K562 (cell line): ENCODE data around the gene CKMT1A. TPM values are rescaled to one million over a fixed set of nuclear protein-coding genes. Genes with fewer than 3 reads are reported as not detected.
"Not testable (repeated sequence)": the region's sequence is repeated elsewhere in the genome, so short reads cannot be mapped to it uniquely, and the experiment has no call there.

Experiments used
- ATAC-seq: fragments of 200-7000 bp; cut with Tn5 transposase; 3 replicates; pipeline ENCODE4 v1.9.1; 2020; ENCODE audit warnings: moderate library complexity
- BruUV-seq: library from RNA; stranded (reverse); fragments of 400-500 nt; replicated peaks from 2 replicates; lab custom pipeline; 2021; lab: Mats Ljungman, UMichigan
- CTCF ChIA-PET: fragments of 300-600 bp; formaldehyde crosslinking; extraction: SDS; loops from one replicate; lab custom pipeline; 2021; ENCODE audit warnings: low intra/inter-chr PET ratio; lab: Yijun Ruan, JAX
- POLR2A ChIA-PET: fragments of 300-600, 350-650 bp; sonication (Branson Sonifier 250); formaldehyde crosslinking; extraction: SDS; loops from one replicate; lab custom pipeline; 2021; ENCODE audit warnings: antibody characterized with exemption, inconsistent platforms; lab: Yijun Ruan, JAX
- DNase-seq, 4 experiments: peaks; one replicate each; pipeline versions ENCODE4 v3.0.0 to v3.0.0-alpha.2; 2011 to 2018; ENCODE audit warnings: low spot score in 3 of 4, mixed read lengths in 3 of 4; ENCODE audit errors: extremely low read depth in 1 of 4
- FAIRE-seq: peaks from 2 replicates; lab custom pipeline; 2011; peaks lifted over from hg19 to GRCh38; lab: Jason Lieb, UNC
- H2AFZ ChIP-seq: 2 replicates; pipeline ENCODE4 v1.6.0; 2011; ENCODE audit warnings: low read depth, low read length, control low read depth, inconsistent platforms
- H3K27ac ChIP-seq: fragments of 200-600 bp; 3 replicates; pipeline ENCODE4 v1.8.0; 2011; ENCODE audit warnings: low read depth, mild to moderate bottlenecking, control low read depth, inconsistent platforms, low read length, moderate library complexity, mixed read lengths; ENCODE audit errors: extremely low read depth
- H3K27me3 ChIP-seq, 2 experiments: fragments of 300-600 bp in 1 of 2; 2 replicates in 1 of 2; 3 replicates in 1 of 2; pipeline versions ENCODE4 v1.6.0 to v1.8.0; 2011; ENCODE audit warnings: inconsistent platforms in 2 of 2, low read length in 2 of 2, mild to moderate bottlenecking in 1 of 2, mixed read lengths in 1 of 2, moderate library complexity in 1 of 2; ENCODE audit not compliant: control insufficient read depth in 2 of 2, insufficient read depth in 2 of 2
- H3K36me3 ChIP-seq: fragments of 300-600 bp; 3 replicates; pipeline ENCODE4 v1.8.0; 2011; ENCODE audit warnings: mild to moderate bottlenecking, low read length, inconsistent platforms; ENCODE audit not compliant: control insufficient read depth, insufficient read depth
- H3K4me1 ChIP-seq, 2 experiments: fragments of 200-600 bp in 1 of 2; replicated peaks in 1 of 2; 2 replicates in 1 of 2; 3 replicates in 1 of 2; pipeline versions ENCODE4 v1.5.1 to v1.8.0; 2011; ENCODE audit warnings: inconsistent platforms in 2 of 2, low read length in 2 of 2, mild to moderate bottlenecking in 1 of 2, mixed read lengths in 1 of 2, moderate library complexity in 1 of 2; ENCODE audit not compliant: control insufficient read depth in 2 of 2, insufficient read depth in 2 of 2
- H3K4me2 ChIP-seq: 2 replicates; pipeline ENCODE4 v1.6.1; 2011; ENCODE audit warnings: low read length, control low read depth, inconsistent platforms, mixed read lengths; ENCODE audit not compliant: insufficient read depth
- H3K4me3 ChIP-seq: fragments of 200-600 bp; sonication (generic), shearing (Covaris generic); 2 replicates; pipeline ENCODE4 v1.5.1; 2016; ENCODE audit warnings: control low read depth, inconsistent platforms
- H3K79me2 ChIP-seq: fragments of 200-600 bp; 3 replicates; pipeline ENCODE4 v1.8.0; 2011; ENCODE audit warnings: low read length, inconsistent platforms; ENCODE audit not compliant: control insufficient read depth, insufficient read depth
- H3K9ac ChIP-seq, 2 experiments: 2 replicates each; pipeline versions ENCODE4 v1.6.0 to v1.6.1; 2011; ENCODE audit warnings: low read depth in 2 of 2, low read length in 2 of 2, control low read depth in 1 of 2, inconsistent platforms in 1 of 2, mild to moderate bottlenecking in 1 of 2, mixed read lengths in 1 of 2; ENCODE audit not compliant: insufficient read depth in 1 of 2
- H3K9me1 ChIP-seq: one replicate; pipeline ENCODE4 v1.6.0; 2011; ENCODE audit warnings: inconsistent platforms, mild to moderate bottlenecking, low read length, moderate library complexity; ENCODE audit not compliant: control insufficient read depth, insufficient read depth
- H3K9me3 ChIP-seq: replicated peaks from 2 replicates; pipeline ENCODE4 v1.5.1; 2011; ENCODE audit warnings: low read depth, low read length, inconsistent platforms; ENCODE audit not compliant: control insufficient read depth, insufficient read depth
- H4K20me1 ChIP-seq: replicated peaks from 2 replicates; pipeline ENCODE4 v1.6.1; 2011; ENCODE audit warnings: low read length, inconsistent platforms, mixed read lengths; ENCODE audit not compliant: control insufficient read depth, insufficient read depth
- CREBBP ChIP-seq: IDR thresholded peaks from one replicate; pipeline ENCODE4 v1.6.1; 2012; ENCODE audit warnings: low read depth, mild to moderate bottlenecking, control low read depth, inconsistent platforms, low read length
- MYBL2 ChIP-seq, 2 experiments: fragments of 450-650 bp in 1 of 2; sonication (generic) in 1 of 2; formaldehyde crosslinking in 1 of 2; IDR thresholded peaks; 2 replicates each; pipeline versions ENCODE4 v1.6.1 to v1.8.1; 2017 to 2022; ENCODE audit warnings: borderline replicate concordance in 1 of 2, inconsistent platforms in 1 of 2, low read depth in 1 of 2, mild to moderate bottlenecking in 1 of 2, missing genetic modification reagents in 1 of 2, moderate library complexity in 1 of 2
- RCOR1 ChIP-seq, 2 experiments: IDR thresholded peaks; 2 replicates each; pipeline ENCODE4 v1.6.1; 2012; ENCODE audit warnings: low read depth in 2 of 2, low read length in 2 of 2, borderline replicate concordance in 1 of 2, improper control_type of control experiment in 1 of 2
- RERE ChIP-seq: sonication (generic); formaldehyde crosslinking; IDR thresholded peaks from 2 replicates; pipeline ENCODE4 v1.8.0; 2023; ENCODE audit warnings: missing genetic modification reagents, mild to moderate bottlenecking, borderline replicate concordance
- SNIP1 ChIP-seq: fragments of 450-650 bp; IDR thresholded peaks from 2 replicates; pipeline ENCODE4 v1.7.1; 2017; ENCODE audit warnings: low read depth, mild to moderate bottlenecking
- ZBTB2 ChIP-seq: fragments of 450-650 bp; IDR thresholded peaks from 2 replicates; pipeline ENCODE4 v1.6.1; 2016; ENCODE audit warnings: antibody characterized with exemption
- ZNF282 ChIP-seq: sonication (generic); formaldehyde crosslinking; IDR thresholded peaks from 2 replicates; pipeline ENCODE4 v1.8.1; 2023; ENCODE audit warnings: missing genetic modification reagents
- WGBS: fragments of 100-300 bp; shearing (Covaris generic); methylation state at CpG from one replicate; pipeline ENCODE4 v1.1.6; 2016; ENCODE audit warnings: low coverage, mixed read lengths; ENCODE audit not compliant: insufficient coverage; ENCODE audit errors: missing lambda C conversion rate; 5-methylcytosine and 5-hydroxymethylcytosine counted together
- in situ Hi-C: fragments of 300-500 bp; cut with MboI; formaldehyde crosslinking; loops from 4 replicates; pipeline ENCODE4 v1.15.0; 2018; ENCODE audit warnings: inconsistent platforms, mixed read lengths
- intact Hi-C: fragments of 100-400 bp; cut with micrococcal nuclease; formaldehyde crosslinking; loops from 2 replicates; pipeline ENCODE4 v1.14.2; 2022
- polyA plus RNA-seq, 8 experiments: library from polyadenylated mRNA; depleted of rRNA in 4 of 8; stranded (reverse) in 5 of 8; unstranded in 3 of 8; fragments of >200 nt; fragmentation: Nextera tagmentation in 2 of 8; fragmentation: Illumina TruSeq in 1 of 8; extraction: Ambion mirVana in 2 of 8; extraction: Trizol in 1 of 8; gene quantifications; 2 replicates each; pipeline versions ENCODE4 v1.2.1 to v1.2.3, GENCODE V29; 2011 to 2014; ENCODE audit warnings: inconsistent platforms in 1 of 8, missing spikeins in 1 of 8
- total RNA-seq, 7 experiments: library from RNA; depleted of rRNA in 6 of 7; stranded (reverse); fragments of >200 nt in 6 of 7; fragmentation: Illumina TruSeq in 2 of 7; extraction: Trizol in 2 of 7; gene quantifications; 2 replicates each; pipeline versions ENCODE4 v1.2.1 to v1.2.3, GENCODE V29; 2011 to 2021; ENCODE audit warnings: low replicate concordance in 1 of 7

The CKMT1A gene
- total and polyA plus RNA-seq, 9 of the 15 experiments (the other 6 are each of a cell fraction or from before 2014, with no cell fraction given), result 3.6 to 13.5 (median 7.7) TPM

- H3K4me1 ChIP-seq, FAIRE-seq, BruUV-seq, DNase-seq, H3K4me2 ChIP-seq, H3K27ac ChIP-seq, CTCF ChIA-PET, H3K9ac ChIP-seq, H3K79me2 ChIP-seq, H4K20me1 ChIP-seq, H3K9me3 ChIP-seq, H3K36me3 ChIP-seq, H2AFZ ChIP-seq, intact Hi-C loops, ATAC-seq, POLR2A ChIA-PET, H3K4me3 ChIP-seq, H3K27me3 ChIP-seq, H3K9me1 ChIP-seq: not testable (repeated sequence)
- in situ Hi-C loops, result loop anchor here (5.0 kb wide), 1 partner anchor 96 kb away; no protein-coding TSS in a partner anchor
- 0% methylated on average over 1 of the region's 1 CpG for WGBS
These were observed 34.5 kb downstream of the CKMT1A start for GRCh38 chr15:43728053-43728725.

- Histone ChIP-seq H3K27ac (no peak overlapping the region), H3K27me3 (peaks cover 3 to 4% of the 10 kb centered on the region in 2 experiments; a peak in 1 of 5 replicates), H3K9me1 (no peaks in the 10 kb centered on the region), H3K4me3 (no peak overlapping the region), H3K4me1 (no peaks in the 10 kb centered on the region), H2AFZ (no peak overlapping the region), H3K9me3 (no peaks in the 10 kb centered on the region), H3K79me2 (no peaks in the 10 kb centered on the region), H3K4me2 (no peak overlapping the region), H3K36me3 (no peaks in the 10 kb centered on the region), H4K20me1 (no peaks in the 10 kb centered on the region), H3K9ac (no peak overlapping the region)
- ATAC-seq, result no peak
- in situ Hi-C loops (no loop called here), intact Hi-C loops (no loop called here)
- no peak for DNase-seq
- ChIA-PET CTCF (no interaction called here), POLR2A (interaction anchor here (0.7 kb wide), 1 partner anchor 11 kb away, joined by 3 read pairs; the partner anchor contains the start of gene PDIA3)
- WGBS, result 29% methylated on average over 6 of the region's 6 CpGs
- no TSS peak for BruUV-seq
- no peak for FAIRE-seq
- TF ChIP-seq ZBTB2, result no peak
- TF ChIP-seq SNIP1, result no peak
- TF ChIP-seq ZNF282 (CRISPR knock-in tag), result no peak
- TF ChIP-seq RERE (CRISPR knock-in tag), result no peak
- TF ChIP-seq CREBBP, result no peak
- TF ChIP-seq RCOR1 (IDR thresholded peaks at IDR 0.05; ENCODE audit: borderline replicate concordance in 1 of 2, low read depth in 2 of 2, low read length in 2 of 2), result no peak
- no peak for TF ChIP-seq MYBL2 (IDR thresholded peaks at IDR 0.05; ENCODE audit: low read depth)
- no peak for TF ChIP-seq MYBL2 (CRISPR knock-in tag; IDR thresholded peaks at IDR 0.05; ENCODE audit: borderline replicate concordance)
These were observed 41.8 kb downstream of the CKMT1A start for GRCh38 chr15:43735416-43735815.
